ENCODE data around the gene PLGRKT.

DNA sequence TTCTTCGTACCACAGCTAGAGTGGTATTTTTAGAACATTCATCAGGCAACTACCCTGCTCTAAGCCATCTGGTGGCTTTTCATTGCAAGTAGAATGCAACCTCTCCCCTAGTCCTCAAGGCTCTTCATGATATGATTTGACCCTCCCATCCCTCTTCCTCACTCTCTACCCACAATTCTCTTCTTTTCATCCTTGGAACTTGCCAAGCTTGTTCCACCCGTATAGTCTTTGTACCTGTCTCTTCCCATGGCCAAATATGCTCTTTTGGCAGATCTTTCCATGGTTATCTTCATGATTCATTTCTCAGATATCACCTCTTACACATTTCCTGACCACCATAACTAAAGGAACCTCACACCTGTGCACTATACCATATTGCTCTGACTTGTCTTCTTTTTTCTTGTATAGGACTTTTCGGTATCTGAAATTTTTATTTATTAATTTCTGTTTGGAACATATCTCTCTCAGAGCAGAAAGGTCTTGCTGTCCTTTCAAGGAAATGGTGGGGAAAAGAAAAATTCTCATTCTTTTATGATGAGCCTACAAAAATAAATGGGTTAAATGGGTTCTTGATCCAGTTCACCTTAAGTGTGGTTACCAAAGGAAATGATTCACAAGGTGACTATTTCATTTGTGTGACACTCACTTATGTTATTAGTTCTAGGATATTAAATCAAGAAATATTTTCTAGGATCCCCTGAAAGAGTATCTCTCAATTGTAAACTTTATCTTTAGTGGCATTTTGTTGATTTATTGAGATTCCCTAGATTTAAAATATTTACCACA, 8.9 kb upstream of the PLGRKT start:
- TF ChIP-seq CTCF (IDR thresholded peaks at IDR 0.05; ENCODE audit: extremely low read depth in 1 of 2, insufficient read depth in 1 of 2, low read depth in 1 of 2, low read length in 2 of 2): no peak
- TF ChIP-seq POLR2A (IDR thresholded peaks at IDR 0.05; ENCODE audit: low read depth, low read length): no peak
- TF ChIP-seq FOS (IDR thresholded peaks at IDR 0.05; ENCODE audit: borderline replicate concordance, insufficient read depth, low read length): peak; percentile 66
- no peak for TF ChIP-seq MAX (IDR thresholded peaks at IDR 0.05; ENCODE audit: insufficient read depth, insufficient read length)

Measured in endothelial cell of umbilical vein (primary cell).